ENCODE data around the gene FGD5. TPM values are rescaled to one million over a fixed set of nuclear protein-coding genes. Genes with fewer than 3 reads are reported as not detected.

The FGD5 gene
- total RNA-seq, 6 experiments from 2014 or later: not detected

DNA sequence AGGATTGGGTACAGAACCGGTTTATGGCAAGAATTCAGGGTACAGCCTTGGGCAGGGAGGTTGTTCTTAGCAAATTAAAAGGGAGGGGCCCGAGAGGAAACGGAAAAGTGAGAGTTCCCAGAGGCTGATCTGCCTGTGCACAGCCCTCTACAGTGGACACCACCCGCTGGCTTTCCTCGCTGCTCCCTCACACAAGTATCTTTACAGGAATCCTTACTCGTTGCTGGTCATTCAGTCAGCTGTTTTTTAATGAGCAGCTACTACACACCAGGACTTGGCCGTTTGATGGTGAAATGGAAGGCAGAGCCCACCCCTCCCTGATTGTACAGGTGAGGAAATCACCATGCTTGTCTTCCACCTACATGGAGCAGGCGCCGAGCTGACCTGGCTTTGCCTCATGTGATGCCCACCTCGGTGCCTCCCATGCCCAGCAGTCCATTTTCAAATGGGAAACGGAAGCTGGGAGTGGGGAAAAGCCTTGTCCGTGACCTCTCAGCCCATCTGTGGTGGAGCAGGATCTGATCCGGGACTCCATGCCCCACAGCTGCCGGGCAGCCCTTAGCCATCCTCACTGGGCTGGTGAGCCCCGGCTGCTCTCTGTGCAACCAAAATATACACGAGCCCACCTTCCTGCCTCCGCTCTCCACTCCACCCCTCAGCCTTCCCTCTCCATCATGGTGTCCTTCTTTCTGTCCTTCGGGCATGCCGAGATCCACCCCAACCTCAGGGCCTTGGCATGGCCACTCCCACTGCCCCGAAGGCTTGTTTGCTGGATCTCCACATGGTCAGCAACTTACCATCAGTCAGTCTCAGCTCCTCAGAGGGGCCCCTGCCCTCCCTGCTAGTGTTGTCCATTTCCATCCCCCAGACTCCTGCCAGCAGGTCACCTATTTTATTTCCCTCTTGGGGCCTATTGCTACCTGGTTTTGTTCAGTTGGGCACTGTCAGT, 33.3 kb upstream of the FGD5 start:
- Mint-ChIP-seq H3K27ac (no peak overlapping the region), H3K9me3 (no peaks in the 10 kb centered on the region), H3K36me3 (ENCODE audit: low read depth) (no peaks in the 10 kb centered on the region), H3K4me1 (ENCODE audit: low read depth) (no peaks in the 10 kb centered on the region), H3K27me3 (ENCODE audit: insufficient read depth) (peaks cover 31% of the 10 kb centered on the region), H3K4me3 (no peak overlapping the region)
- no peak for DNase-seq
- no peak for TF ChIP-seq CTCF (IDR thresholded peaks at IDR 0.05)

- no peaks in the 10 kb centered on the region for H3K9me3 Mint-ChIP-seq
- peaks cover 7% of the 10 kb centered on the region for H3K4me1 Mint-ChIP-seq (ENCODE audit: low read depth)
- no peak for TF ChIP-seq CTCF (IDR thresholded peaks at IDR 0.05)
- H3K4me3 Mint-ChIP-seq: no peak overlapping the region
- H3K27me3 Mint-ChIP-seq (ENCODE audit: insufficient read depth): peaks cover 33% of the 10 kb centered on the region
- H3K27ac Mint-ChIP-seq: no peak overlapping the region
- DNase-seq: no peak
- H3K36me3 Mint-ChIP-seq (ENCODE audit: low read depth): no peaks in the 10 kb centered on the region
Measured at GRCh38 chr3:14786369-14786768, 32.4 kb upstream of the FGD5 start.

DNA sequence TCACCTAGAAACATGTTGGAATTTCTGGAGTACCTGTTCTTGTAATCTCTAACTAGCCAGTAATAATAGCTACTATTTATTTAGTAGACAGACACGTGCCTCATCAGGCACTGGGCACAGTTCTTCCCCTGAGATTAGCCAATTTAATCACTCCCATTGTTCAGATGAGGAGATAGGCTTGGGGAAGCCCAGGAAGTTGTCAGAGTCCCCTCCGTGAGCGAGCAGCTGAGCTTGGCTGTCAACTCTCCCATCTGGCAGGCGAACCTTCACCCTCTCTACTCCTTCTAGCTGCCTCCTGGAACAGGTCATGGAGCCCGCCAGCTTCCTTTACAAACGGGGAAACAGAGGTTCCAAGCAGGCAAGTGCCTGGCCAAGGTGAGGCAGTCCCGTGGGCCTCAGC, 31.1 kb upstream of the FGD5 start:
- no peaks in the 10 kb centered on the region for H3K36me3 Mint-ChIP-seq (ENCODE audit: low read depth)
- no peak overlapping the region for H3K27ac Mint-ChIP-seq
- DNase-seq: no peak
- H3K4me3 Mint-ChIP-seq: no peak overlapping the region
- H3K9me3 Mint-ChIP-seq: no peaks in the 10 kb centered on the region
- H3K27me3 Mint-ChIP-seq (ENCODE audit: insufficient read depth): peaks cover 33% of the 10 kb centered on the region
- H3K4me1 Mint-ChIP-seq (ENCODE audit: low read depth): peaks cover 7% of the 10 kb centered on the region
- TF ChIP-seq CTCF (IDR thresholded peaks at IDR 0.05): no peak

DNA sequence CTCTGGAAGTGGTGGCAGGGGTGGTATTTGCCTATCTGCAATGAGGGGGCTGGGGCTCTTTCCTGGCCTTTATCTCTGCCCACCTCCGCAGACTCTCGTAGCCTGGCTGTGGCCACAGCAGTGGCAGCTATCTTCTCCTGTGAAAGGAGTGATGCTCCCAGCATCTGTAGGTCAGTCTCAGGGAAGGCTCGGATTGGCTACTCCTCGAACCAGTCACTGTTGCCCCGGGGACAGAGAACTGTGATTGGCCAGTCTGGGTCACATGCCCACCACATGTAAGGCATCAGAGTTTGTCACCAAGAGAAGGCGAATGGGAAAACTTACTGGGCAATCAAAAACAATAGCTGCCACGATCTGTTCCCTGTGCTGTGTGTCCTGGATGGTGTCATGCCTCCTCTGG, 30.1 kb upstream of the FGD5 start:
- Mint-ChIP-seq H3K4me1 (ENCODE audit: low read depth) (peaks cover 7% of the 10 kb centered on the region), H3K9me3 (no peaks in the 10 kb centered on the region), H3K27ac (no peak overlapping the region), H3K27me3 (ENCODE audit: insufficient read depth) (peaks cover 39% of the 10 kb centered on the region), H3K4me3 (no peak overlapping the region), H3K36me3 (ENCODE audit: low read depth) (no peaks in the 10 kb centered on the region)
- TF ChIP-seq CTCF (IDR thresholded peaks at IDR 0.05): no peak
- DNase-seq: no peak

- peaks cover 39% of the 10 kb centered on the region for H3K27me3 Mint-ChIP-seq (ENCODE audit: insufficient read depth)
- peak overlapping the region; percentile 41; the same call in 1 of the 2 replicates for H3K4me3 Mint-ChIP-seq
- no peaks in the 10 kb centered on the region for H3K9me3 Mint-ChIP-seq
- H3K27ac Mint-ChIP-seq: no peak overlapping the region
- peaks cover 7% of the 10 kb centered on the region for H3K4me1 Mint-ChIP-seq (ENCODE audit: low read depth)
- no peak for DNase-seq
- H3K36me3 Mint-ChIP-seq (ENCODE audit: low read depth): no peaks in the 10 kb centered on the region
- no peak for TF ChIP-seq CTCF (IDR thresholded peaks at IDR 0.05)
Measured at GRCh38 chr3:14789221-14789620, 29.5 kb upstream of the FGD5 start.

Measured in HFFc6 (cell line).